CD4-positive, alpha-beta T cell treated with Interleukin-6 at 100 ng/mL for 8 hours (primary cell): ENCODE data around the gene KIF5B.
A peak's percentile ranks its signal among the peaks of the same experiment; 100 is the strongest.
"Not testable (repeated sequence)": the region's sequence is repeated elsewhere in the genome, so short reads cannot be mapped to it uniquely, and the experiment has no call there.

Source experiments
- DNase-seq: peaks from one replicate; pipeline ENCODE4 v3.0.0-alpha.2; 2020; ENCODE audit warnings: mixed read lengths, low spot score

KIF5B gene

DNA sequence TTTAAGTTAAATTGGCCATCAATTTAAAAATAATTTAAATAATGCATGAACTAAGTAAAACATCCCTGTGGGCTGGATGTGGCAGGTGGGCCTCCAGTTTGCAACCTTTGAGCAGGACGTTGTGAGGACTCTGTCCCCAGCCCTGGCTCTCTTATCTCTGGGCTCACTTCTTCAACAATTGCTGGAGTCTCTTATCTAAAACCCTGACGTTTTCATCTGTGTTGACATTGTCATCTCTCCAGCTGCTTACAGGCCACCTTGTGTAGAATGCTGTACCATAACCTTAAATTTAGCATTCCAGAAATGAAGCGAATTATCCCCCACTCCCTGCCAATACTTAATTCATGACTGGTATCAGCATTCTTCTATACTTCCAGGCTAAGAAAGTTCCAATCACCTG, 3.2 kb upstream of the KIF5B start:
- no peak for DNase-seq

DNA sequence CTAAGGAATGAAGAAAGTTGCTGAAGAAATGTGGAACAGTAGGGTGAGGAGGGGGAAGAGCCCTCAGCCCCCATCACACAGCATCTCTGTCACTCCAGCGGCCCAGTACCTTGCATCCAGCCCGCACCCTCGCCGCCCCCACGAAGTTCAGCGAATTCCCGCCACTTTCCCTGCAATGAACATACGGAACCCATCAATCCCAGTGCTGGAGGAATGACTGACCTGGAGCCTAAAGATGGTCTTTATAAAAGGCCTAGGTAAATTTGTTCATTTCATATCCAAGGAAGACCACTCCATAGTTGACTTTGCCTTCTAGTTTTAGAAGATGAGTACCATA, 779 bp upstream of the KIF5B start:
- DNase-seq = no peak

DNA sequence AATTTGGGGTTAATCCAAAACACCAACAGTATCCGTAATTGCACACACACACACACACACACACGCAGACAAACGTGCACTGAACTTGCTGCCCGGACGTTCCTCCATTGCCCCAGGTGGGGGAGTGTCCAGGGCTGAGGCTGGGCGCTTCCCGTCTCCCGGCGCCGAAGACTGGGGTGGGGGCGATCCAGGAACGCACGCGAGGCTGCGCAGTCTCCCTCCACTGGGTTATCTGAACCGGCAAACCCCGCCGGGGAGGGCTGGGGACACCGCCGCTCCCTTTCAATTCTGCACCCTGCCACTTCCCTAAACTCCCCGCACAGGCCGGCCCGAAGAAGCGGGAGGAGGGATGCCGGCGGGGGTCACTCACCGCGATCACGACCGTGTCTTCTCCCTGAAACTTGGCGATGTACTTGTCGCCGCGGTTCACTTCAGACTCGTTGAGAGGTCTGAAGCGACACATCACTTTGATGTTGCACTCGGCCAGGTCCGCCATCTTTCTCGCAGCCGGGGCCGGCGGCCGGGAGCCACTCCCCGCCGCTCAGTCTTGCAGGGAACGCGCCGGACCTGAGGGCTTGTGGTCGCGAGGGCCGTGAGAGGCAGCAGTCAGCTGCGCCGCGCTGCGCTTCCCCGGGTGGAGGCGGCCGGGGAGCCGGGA, 618 bp downstream of the KIF5B start:
- DNase-seq = peak; percentile 57

DNA sequence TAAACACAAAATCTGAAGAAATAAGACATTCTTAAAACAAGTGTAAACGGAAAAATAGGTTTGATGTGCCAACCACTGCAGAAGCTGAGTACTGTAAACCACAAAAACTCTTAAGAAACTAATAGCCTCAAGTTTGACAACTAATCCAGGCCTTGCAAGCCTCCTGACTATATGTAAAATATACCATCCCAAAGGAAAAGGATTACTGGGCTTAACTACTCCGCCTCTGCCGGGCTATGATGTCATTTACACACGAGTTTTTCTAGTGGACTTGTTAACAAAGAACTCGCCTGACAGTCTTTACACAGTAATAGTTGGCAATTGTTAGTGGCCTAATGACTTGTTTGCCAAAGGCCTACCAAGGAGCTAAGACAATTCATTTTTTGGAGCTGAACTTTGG, 2.1 kb downstream of the KIF5B start:
- no peak for DNase-seq

DNA sequence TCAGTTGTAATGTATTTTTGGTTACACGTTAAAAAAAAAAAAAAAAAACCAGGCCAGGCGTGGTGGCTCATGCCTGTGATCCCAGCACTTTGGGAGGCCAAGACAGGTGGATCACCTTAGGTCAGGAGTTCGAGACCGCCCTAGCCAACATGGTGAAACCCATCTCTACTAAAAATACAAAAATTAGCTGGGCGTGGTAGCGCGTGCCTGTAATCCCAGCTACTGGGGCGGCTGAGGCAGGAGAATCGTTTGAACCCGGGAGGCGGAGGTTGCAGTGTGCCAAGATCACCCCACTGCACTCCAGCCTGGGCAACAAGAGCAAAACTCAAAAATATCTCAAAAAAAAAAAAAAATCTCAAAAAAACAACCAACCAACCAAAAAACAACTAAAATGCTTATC, 2.8 kb downstream of the KIF5B start:
- DNase-seq = not testable (repeated sequence)

DNA sequence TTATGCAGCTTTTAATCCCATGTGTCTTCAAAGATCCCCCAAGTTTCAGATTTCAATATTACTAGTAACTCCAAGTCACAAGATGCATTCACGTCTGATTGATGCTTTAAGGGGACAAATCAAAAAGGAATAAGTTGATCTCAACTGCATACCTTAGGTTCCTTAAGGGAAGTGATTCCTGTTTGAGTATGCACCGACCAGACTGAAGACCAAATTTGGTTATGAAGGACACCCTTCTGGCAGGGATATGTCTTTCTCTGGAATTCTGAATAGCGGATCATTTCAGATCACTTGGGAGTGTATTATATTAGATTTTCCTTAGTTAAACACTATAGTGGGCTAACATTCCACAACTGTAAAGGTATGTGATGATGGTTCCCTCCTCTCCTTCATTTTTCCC, 4.3 kb downstream of the KIF5B start:
- DNase-seq = no peak

DNA sequence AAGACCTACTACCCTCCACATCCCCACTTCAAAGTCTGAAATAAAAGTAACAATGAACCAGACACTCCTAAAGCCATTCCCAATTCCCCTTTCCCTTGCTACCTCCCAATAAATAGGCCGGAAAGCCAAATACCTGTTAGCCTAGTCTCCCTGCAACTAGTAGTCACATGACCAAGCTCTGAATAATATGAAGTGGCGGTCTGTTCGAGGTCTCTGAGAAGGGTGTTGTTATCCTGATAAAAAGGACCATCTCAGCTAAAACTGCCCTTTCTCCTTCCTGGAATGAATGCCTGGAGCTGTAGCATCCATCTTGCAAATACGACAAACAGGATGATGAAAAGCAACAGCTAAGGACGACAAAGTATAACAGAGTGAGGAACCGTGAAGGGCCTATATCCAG, 6.0 kb downstream of the KIF5B start:
- no peak for DNase-seq

DNA sequence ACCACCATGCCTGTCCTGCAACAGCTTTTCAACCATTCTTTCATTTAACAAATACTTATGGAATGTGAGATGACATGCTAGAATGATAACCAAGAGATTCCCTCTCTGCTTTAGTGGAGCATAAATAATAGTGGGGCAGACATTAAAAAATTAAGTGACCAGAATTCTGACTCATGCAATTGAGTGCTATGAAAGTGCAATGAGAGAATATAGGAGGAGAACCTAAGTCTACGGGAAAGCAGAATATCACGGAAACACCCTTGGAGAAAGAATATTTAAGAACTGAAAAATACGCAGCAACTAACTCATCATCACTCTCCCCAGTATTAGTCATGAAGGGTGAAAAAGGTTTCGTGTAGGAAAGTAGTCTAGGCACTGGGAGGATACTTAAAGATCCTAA, 7.1 kb downstream of the KIF5B start:
- no peak for DNase-seq

DNA sequence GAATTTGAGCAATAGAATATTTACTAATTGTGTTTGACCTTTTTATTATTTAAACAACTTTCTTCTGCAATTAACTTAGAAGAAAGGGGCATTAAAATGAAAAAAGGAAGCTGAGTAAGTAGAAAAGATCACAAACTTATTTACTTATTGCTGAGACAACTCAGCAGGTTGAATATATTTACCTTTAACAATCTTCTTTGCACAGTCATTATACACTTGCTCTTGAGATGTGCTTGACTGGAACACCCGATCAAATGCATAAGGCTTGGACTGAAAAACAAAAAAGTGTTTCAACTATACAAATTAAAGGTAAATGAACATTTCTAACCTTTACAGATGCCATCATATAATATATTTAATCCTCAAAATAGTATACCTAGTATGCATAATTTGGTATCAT, 7.9 kb downstream of the KIF5B start:
- DNase-seq = no peak

DNA sequence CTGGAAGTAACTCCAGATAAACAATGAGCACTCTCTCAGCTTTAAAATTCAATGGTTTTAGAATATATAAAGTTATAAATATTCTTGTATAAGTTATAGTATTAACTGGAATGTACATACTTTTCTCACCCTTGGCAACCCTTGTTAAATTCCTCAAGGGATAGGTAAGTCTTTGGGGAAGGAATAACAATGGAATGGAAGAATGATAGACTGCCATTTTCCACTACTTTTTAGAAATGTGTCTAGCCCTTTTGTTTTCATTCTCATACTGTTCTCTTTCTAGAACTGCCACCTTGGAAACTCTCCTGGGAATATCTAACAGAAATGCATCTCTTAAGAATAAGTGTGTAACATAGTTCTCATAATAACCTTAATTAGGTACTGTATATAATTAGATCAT, 8.3 kb downstream of the KIF5B start:
- DNase-seq = no peak

DNA sequence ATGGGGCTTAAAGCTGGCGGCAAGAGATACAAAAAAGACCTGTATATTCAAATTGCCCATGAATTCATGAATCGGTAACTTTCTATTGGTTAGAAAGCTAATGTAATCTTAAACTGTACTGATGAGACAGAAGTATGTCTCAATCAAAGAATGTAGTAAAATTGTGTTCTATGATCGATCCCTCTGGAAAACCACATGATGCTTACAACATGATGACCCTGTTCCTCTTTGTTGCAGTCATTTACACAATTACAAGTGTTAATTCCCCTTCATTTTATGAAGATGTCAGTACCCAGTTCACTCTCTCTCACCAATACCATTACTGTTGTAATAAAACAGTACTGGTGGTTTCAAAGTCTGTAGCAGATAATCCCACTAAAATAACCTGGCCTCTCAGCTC, 10.1 kb downstream of the KIF5B start:
- no peak for DNase-seq

DNA sequence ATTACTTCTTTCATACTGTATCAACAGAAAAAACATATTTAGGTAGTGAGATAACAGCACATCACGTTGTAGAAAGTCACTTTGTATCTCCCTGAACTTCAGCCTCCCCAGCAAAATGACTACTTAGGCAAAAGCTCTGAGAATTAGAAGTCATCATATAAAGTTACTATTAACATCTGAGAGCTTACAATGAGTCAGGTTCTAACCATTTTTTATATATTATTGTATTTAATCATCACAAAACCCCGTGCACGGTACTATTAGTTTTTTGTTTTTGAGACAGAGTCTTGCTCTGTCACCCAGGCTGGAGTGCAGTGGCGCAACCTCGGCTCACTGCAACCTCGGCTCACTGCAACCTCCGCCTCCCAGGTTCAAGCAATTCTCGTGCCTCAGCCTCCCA, 13.5 kb downstream of the KIF5B start:
- DNase-seq = not testable (repeated sequence)

DNA sequence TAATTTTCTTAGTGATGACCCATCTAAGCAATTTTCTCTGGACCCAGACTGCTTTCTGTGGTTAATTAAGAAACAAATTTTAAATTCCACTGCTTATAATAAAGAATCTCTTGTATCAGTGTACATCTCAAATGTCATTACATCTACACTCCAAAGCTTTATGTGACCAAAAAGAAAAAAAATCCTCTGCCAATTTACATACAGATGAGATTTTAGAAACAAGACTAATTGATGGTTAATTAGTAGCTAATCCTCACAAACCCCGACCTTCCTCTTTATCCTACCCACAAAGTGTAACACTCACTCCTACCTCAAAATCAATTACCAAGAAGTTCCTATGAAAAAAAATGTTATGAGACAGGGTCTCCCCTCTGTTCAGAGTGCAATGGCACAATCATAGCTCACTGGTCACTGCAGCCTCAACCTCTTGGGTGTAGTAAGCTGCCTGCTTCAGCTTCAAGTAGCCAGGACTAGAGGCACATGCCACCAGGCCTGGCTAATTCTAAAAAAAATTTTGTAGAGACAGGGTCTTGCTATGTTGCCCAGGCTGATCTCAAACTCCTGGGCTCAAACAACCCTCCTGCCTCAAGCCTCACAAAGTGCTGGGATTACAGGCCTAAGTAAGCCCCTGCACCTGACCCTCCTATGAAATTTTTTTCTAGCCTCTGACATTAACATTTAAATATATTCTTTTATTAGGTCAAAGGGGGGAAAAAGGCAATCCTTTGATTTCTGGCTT, 14.8 kb downstream of the KIF5B start:
- DNase-seq = no peak

DNA sequence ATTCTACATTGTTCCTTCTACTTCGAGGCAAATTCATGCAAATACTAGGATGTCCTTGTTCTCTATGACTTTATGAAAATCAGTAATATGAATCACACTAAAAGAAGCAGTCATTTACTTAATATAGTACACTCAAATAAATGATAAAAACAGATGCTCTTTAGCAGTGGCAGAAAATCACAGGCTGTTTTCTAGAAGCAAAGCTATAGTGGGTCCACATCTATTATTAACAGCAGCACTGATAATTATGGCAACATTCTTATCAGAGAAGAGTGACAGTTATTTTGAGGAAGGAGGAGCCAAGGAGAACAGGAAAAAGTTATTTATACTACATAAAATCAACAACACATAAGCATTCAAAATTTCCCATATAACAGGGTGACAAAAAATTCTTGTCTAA, 16.5 kb downstream of the KIF5B start:
- no peak for DNase-seq

DNA sequence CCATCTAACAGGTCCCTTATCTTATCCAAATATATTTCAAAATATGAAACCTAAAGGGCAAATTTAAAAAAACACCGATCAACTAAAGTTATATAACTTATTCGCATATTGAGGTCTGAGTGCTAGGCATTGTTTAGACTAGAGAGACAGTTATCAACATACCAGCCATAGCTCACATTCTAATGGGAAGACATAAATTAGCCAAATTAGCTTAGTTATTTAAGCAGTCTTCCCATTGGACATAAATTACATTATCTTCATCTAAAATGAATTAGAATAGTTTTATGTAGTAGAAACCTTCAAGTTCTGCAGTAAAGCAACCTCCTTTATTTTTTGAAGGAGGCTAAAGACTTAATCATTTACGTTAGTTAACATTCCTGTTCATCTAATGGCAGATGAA, 17.4 kb downstream of the KIF5B start:
- DNase-seq = no peak

DNA sequence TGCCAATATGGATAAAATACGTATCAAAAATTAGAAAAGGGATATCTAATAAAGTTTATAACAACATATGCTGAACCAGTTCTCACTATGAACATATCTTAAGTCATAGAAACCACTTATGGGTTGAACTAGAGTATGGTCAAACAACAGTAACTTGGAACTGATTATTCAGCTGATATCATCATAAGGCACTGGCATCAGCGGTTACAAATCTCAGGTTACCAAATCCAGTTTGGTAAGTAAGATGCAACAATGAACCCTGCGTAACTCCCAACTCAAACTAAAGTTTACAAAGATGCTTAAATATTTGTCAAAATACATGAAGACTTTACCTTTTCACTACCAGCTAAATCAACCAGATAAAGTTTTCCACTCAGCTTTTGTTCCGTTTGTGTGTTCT, 19.3 kb downstream of the KIF5B start:
- no peak for DNase-seq

DNA sequence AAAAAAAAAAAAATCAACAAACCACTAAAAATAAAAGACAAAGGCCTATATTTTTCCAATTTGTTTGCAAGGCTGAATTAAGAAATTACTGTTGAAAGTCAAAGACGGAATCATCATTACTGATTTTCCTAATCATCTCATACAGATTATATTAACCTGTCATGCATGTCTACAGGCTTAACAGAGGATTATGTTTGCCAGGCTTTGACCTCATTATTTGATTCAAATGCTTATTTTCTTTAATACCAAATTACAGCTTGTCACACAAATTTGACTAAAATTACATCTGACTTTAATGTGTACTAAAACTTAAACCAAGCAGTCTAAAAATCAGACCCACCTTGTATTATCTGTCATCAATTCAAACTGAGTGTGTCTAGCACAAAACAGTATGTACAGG, 21.2 kb downstream of the KIF5B start:
- DNase-seq = no peak

DNA sequence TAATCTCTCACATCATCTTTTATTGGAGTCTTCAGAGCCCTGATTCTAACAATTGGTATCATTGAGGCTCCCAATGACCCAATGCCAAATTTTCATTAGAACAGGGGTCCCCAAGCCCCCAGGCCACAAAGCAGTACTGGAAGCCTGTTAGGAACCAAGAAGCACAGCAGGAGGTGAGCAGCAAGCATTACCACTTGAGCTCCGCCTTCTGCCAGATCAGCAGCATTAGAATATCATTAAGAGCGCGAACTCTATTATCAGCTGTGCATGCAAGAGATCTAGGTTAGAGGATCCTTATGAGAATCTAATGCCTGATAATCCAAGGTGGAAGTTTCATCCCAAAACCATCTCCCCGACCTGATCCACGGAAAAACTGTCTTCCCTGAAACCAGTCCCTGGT, 23.1 kb downstream of the KIF5B start:
- no peak for DNase-seq

DNA sequence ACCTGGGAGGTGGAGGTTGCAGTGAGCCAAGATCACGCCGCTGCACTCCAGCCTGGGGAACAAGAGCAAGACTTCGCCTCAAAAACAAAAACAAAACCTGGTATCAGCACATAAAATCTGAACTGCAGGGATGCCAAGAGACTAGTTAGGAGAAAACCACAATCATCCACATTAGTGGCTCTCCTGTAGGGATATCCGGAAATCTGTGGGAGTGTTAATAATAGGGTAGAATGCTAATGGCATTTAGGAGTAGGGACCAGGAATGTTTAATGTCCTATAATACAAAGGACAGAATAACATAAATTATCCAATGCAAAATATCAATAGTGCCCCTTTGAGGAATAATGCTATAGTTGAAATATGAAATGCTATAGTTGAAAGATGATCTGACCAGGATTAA, 24.3 kb downstream of the KIF5B start:
- DNase-seq = no peak

DNA sequence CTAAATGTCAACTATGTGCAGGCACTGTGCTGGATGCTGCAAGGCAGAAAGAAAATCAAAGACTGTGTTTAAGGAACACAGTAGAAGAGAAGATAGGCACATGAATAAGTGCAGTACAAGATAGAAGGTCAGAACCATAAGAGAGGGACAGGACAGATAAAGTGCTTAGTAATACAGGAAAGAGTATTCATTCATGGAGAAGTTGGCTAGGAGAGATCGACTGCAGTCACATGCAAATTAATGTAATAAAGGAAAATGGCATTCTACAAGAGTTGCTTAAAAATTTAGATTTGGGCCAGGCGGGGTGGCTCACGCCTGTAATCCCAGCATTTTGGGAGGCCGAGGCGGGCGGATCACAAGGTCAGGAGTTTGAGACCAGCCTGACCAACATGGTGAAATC, 24.8 kb downstream of the KIF5B start:
- no peak for DNase-seq

DNA sequence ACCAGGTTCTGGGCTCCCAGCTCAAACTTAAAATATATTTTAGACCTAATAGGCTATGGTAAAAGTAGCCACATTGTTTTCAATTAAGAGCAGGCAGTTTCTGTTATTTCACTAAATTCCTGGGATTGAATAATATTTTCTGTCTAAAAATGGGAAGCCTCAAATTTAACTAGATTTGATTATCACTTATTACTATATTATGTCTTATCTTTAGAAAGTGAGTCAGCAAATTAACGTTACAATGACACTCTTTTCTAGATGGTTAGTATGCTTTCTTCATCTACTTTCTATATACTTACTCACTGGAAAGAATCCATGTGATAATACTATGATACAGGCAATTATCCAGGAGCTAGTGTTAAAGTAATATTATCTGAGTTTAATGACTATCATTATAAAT, 27.5 kb downstream of the KIF5B start:
- DNase-seq = no peak

DNA sequence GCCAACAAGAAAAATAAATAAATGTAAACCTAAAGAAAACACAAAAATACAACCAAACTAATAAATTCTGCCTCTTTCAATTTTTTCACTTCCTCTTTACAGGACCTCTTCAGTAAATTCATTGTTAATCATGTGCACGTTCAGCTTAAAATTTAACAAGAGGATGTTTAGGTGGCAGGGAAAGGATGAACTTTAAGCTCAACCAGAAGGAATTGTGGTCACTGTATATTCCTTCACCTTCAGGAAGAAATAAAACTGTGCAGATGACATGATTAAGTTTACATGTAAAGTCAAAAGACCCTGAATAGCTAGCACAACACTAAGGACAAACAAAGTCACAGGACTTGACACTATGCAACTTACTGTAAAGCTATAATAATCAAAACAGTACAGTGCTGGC, 33.0 kb downstream of the KIF5B start:
- no peak for DNase-seq

DNA sequence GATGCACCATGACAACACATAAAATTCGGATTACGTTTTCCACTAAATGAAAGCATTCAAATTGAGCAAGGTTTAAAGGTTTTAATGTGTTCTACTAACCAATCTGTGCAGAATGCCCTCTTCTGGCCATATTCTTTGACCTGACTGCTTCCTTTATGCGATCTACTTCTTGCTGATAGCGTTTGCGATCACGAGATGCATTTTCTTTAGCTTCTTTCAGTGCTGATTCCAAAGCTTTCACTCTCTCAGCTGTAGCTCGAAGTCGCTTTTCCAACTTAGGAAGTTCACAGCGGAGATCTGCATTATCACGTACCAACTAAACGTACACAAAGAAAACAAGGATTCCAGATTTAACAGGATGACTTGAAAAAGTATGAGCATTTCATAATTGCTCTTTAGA, 39.2 kb downstream of the KIF5B start:
- DNase-seq = no peak

DNA sequence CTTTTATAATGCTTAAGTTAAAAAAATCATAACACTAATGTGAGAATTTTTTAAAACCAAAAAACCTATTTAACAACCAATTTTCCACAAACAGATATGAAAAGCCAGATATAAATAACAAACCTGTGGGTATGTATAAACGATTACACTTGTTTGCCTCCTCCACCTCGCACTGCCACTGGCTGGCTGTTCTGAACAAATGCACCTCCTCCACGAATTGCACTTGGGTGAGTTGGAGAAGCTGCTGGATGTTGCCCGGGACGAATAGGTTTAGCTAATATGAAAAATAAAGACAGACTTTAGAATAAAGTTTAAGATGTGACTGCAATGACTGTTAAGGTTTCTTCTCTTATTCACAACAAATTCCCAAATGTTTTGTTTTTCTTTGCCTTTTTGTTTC, 40.8 kb downstream of the KIF5B start:
- DNase-seq = no peak
